SK-N-MC (cell line): ENCODE measurements around the gene JOSD2.

Source experiments
- EZH2 ChIP-seq: fragments of 200-600 bp; sonication (generic); IDR thresholded peaks from one replicate; pipeline ENCODE4 v1.6.1; 2017; ENCODE audit warnings: antibody characterized with exemption
- POLR2AphosphoS5 ChIP-seq: IDR thresholded peaks from 2 replicates; pipeline ENCODE4 v1.6.1; 2012; ENCODE audit warnings: mild to moderate bottlenecking, low read depth, low read length, borderline replicate concordance

DNA sequence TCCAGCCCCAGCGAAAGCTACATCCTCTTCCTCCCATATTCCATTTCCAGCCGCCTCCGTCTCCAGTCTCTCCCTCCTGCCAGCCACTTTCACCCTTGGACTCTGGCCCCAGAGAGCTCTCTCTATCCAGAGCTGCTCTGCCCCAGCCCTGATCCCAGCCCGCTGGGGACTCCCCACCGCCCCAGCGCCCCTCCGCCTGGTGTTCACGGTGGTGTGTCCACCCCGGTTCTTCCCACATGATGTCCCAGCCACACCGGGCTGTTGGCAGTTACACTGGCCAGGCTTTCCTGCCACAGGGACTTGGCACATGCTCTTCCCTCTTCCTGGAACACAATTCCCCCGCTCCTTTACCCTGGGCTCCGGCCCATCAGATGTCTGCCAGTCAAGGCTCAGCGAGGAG is 46.0 kb downstream of the JOSD2 start:
- no peak for TF ChIP-seq POLR2AphosphoS5
- no peak for TF ChIP-seq EZH2
